ENCODE data around the gene RNU5B-1.

The RNU5B-1 gene

DNA sequence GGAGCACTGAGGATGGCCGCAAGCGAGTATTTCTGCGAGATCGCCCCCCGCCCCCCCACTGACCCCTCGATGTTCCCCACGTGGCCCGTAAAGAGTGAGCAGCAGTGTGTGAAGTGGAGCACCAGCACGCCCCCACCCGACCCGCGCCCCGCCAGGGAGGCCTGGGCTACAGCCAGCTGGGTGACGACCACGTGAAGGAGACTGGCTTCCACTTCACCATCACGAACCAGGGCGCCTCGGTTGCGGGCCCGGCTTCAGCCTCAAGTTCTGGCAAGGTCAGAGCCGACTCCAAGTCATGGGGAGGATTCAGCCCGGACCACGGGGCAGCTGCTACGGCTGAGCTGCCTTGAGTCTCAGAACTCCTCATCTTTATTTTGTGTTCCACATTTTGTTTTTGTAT, 2.4 kb upstream of the RNU5B-1 start:
- no peak overlapping the region for H3K27ac ChIP-seq (ENCODE audit: low read depth, low read length)
- H3K27me3 ChIP-seq (ENCODE audit: low read length): no peaks in the 10 kb centered on the region

DNA sequence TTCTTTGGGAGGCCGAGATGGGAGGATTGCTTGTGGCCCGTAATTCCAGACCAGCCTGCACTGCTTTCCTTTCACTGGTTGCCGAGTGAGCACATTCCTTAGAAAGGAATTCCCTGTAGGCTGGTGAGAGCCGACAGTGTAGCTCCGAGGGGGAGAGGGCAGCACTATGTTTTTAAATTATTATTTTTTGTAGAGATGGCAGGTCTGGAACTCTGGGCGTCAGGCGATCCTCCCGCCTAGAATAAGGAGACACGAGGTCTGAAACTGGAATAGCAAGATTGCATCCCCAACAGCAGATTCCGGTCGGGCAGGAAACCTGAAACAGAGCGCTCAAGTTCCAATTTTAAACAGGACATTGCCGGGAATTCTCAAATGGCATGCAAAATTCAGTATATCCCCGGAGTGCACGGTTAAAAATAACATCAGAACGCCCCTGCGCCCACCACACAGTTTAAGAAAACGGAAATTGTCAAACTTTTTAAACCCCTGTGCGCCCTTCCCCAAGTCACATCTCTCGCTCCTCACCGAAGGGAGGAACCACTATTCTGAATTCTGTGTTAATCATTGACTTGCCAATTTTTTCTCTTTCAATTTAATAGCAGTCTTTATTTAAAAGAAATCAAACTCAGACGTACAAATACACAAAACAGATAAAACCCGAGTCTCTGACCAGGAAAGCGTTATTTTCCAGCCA, 643 bp upstream of the RNU5B-1 start:
- Histone ChIP-seq H3K79me2 (ENCODE audit: insufficient read depth, low read length) (no peaks in the 10 kb centered on the region), H3K9me3 (ENCODE audit: insufficient read depth, low read length) (no peaks in the 10 kb centered on the region), H3K36me3 (ENCODE audit: low read length) (no peaks in the 10 kb centered on the region), H3K9me2 (replicated peaks; ENCODE audit: insufficient read depth, low read length) (no peaks in the 10 kb centered on the region), H3K27ac (ENCODE audit: low read depth, low read length) (peak overlapping the region; percentile 81), H3K27me3 (ENCODE audit: low read length) (no peaks in the 10 kb centered on the region), H2AFZ (ENCODE audit: low read depth, low read length, severe bottlenecking) (peak overlapping the region; percentile 99), H3K4me2 (ENCODE audit: low read depth, low read length, poor library complexity, severe bottlenecking) (peak overlapping the region; percentile 96), H3K4me3 (ENCODE audit: insufficient read depth, low read length, poor library complexity, severe bottlenecking) (peak overlapping the region; percentile 59), H3K9ac (ENCODE audit: low read length) (peak overlapping the region; percentile 66), H3F3A (ENCODE audit: insufficient read depth) (peaks cover 22% of the 10 kb centered on the region), H4K20me1 (ENCODE audit: low read depth, low read length) (no peaks in the 10 kb centered on the region)
- TF ChIP-seq, protein P1, sequence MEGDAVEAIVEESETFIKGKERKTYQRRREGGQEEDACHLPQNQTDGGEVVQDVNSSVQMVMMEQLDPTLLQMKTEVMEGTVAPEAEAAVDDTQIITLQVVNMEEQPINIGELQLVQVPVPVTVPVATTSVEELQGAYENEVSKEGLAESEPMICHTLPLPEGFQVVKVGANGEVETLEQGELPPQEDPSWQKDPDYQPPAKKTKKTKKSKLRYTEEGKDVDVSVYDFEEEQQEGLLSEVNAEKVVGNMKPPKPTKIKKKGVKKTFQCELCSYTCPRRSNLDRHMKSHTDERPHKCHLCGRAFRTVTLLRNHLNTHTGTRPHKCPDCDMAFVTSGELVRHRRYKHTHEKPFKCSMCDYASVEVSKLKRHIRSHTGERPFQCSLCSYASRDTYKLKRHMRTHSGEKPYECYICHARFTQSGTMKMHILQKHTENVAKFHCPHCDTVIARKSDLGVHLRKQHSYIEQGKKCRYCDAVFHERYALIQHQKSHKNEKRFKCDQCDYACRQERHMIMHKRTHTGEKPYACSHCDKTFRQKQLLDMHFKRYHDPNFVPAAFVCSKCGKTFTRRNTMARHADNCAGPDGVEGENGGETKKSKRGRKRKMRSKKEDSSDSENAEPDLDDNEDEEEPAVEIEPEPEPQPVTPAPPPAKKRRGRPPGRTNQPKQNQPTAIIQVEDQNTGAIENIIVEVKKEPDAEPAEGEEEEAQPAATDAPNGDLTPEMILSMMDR (IDR thresholded peaks at IDR 0.05; ENCODE audit: insufficient read depth, low read length, poor library complexity, severe bottlenecking): no peak
- no peak for TF ChIP-seq EZH2phosphoT487 (conservative IDR thresholded peaks at IDR 0.05; ENCODE audit: low read length)

More for the DNA sequence above, 2.4 kb upstream of the RNU5B-1 start:
- no peak overlapping the region for H3K4me3 ChIP-seq (ENCODE audit: insufficient read depth, low read length, poor library complexity, severe bottlenecking)
- peaks cover 31% of the 10 kb centered on the region for H3F3A ChIP-seq (ENCODE audit: insufficient read depth)
- no peak overlapping the region for H3K4me2 ChIP-seq (ENCODE audit: low read depth, low read length, poor library complexity, severe bottlenecking)
- H3K9me3 ChIP-seq (ENCODE audit: insufficient read depth, low read length): no peaks in the 10 kb centered on the region
- no peaks in the 10 kb centered on the region for H3K79me2 ChIP-seq (ENCODE audit: insufficient read depth, low read length)
- H3K36me3 ChIP-seq (ENCODE audit: low read length): no peaks in the 10 kb centered on the region
- H4K20me1 ChIP-seq (ENCODE audit: low read depth, low read length): no peaks in the 10 kb centered on the region
- no peak overlapping the region for H3K9ac ChIP-seq (ENCODE audit: low read length)
- no peak for TF ChIP-seq EZH2phosphoT487 (conservative IDR thresholded peaks at IDR 0.05; ENCODE audit: low read length)
- TF ChIP-seq, protein P1 (IDR thresholded peaks at IDR 0.05; ENCODE audit: insufficient read depth, low read length, poor library complexity, severe bottlenecking): no peak
- no peak overlapping the region for H2AFZ ChIP-seq (ENCODE audit: low read depth, low read length, severe bottlenecking)
- no peaks in the 10 kb centered on the region for H3K9me2 ChIP-seq (replicated peaks; ENCODE audit: insufficient read depth, low read length)

DNA sequence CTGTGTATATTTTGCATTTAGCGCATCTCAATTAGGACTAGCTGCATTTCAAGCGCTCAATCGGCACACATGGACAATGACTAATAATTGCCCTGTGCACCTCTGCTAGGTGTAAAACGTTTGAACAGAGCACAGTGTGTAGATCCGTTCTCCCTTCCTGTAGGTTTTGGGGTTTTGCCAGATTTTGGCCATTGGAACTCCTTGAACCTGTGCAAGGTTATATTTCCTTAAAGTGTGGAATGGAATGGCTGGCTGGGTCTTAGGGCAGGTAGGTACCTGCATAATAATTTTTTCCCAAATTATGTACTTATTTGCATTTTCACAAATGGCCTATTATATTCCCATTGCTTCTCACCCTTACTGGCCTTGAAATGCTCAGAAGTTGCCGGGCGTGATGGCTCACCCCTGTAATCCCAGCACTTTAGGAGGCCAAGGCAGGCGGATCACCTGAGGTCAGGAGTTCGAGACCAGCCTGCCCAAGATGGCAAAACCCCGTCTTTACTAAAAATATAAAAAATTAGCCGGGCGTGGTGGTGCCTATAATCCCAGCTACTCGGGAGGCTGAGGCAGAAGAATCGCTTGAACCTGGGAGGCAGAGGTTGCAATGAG, 777 bp downstream of the RNU5B-1 start:
- Histone ChIP-seq H2AFZ (ENCODE audit: low read depth, low read length, severe bottlenecking) (no peak overlapping the region), H3K9me2 (replicated peaks; ENCODE audit: insufficient read depth, low read length) (no peaks in the 10 kb centered on the region), H3F3A (ENCODE audit: insufficient read depth) (peaks cover 22% of the 10 kb centered on the region), H3K9ac (ENCODE audit: low read length) (peak overlapping the region; percentile 4; the same call in 1 of the 2 replicates), H3K36me3 (ENCODE audit: low read length) (no peaks in the 10 kb centered on the region), H3K4me3 (ENCODE audit: insufficient read depth, low read length, poor library complexity, severe bottlenecking) (no peak overlapping the region), H3K4me2 (ENCODE audit: low read depth, low read length, poor library complexity, severe bottlenecking) (peak overlapping the region; percentile 55), H3K27me3 (ENCODE audit: low read length) (no peaks in the 10 kb centered on the region), H3K9me3 (ENCODE audit: insufficient read depth, low read length) (no peaks in the 10 kb centered on the region), H3K79me2 (ENCODE audit: insufficient read depth, low read length) (no peaks in the 10 kb centered on the region), H4K20me1 (ENCODE audit: low read depth, low read length) (no peaks in the 10 kb centered on the region), H3K27ac (ENCODE audit: low read depth, low read length) (peak overlapping the region; percentile 81)
- TF ChIP-seq, protein P1 (IDR thresholded peaks at IDR 0.05; ENCODE audit: insufficient read depth, low read length, poor library complexity, severe bottlenecking): no peak
- TF ChIP-seq EZH2phosphoT487 (conservative IDR thresholded peaks at IDR 0.05; ENCODE audit: low read length): no peak

All from SU-DHL-6 (cell line).